Jurkat, Clone E6-1 (cell line): ENCODE measurements around the gene FGF3. TPM values are rescaled to one million over a fixed set of nuclear protein-coding genes. Genes with fewer than 3 reads are reported as not detected.

Experiments
- DNase-seq: peaks from one replicate; pipeline ENCODE4 v3.0.0-alpha.2; 2011; ENCODE audit warnings: low read depth, low spot score
- H3K4me3 ChIP-seq: 2 replicates; pipeline ENCODE4 v1.5.1; 2011; ENCODE audit warnings: mild to moderate bottlenecking, low read length, control low read depth, moderate library complexity
- polyA plus RNA-seq: library from polyadenylated mRNA; unstranded; fragments of >200 nt; gene quantifications from one replicate; pipeline ENCODE4 v1.2.1, GENCODE V29; 2012; ENCODE audit warnings: missing spikeins; ENCODE audit not compliant: insufficient read length, insufficient read depth

The FGF3 gene
- not detected for polyA plus RNA-seq

DNA sequence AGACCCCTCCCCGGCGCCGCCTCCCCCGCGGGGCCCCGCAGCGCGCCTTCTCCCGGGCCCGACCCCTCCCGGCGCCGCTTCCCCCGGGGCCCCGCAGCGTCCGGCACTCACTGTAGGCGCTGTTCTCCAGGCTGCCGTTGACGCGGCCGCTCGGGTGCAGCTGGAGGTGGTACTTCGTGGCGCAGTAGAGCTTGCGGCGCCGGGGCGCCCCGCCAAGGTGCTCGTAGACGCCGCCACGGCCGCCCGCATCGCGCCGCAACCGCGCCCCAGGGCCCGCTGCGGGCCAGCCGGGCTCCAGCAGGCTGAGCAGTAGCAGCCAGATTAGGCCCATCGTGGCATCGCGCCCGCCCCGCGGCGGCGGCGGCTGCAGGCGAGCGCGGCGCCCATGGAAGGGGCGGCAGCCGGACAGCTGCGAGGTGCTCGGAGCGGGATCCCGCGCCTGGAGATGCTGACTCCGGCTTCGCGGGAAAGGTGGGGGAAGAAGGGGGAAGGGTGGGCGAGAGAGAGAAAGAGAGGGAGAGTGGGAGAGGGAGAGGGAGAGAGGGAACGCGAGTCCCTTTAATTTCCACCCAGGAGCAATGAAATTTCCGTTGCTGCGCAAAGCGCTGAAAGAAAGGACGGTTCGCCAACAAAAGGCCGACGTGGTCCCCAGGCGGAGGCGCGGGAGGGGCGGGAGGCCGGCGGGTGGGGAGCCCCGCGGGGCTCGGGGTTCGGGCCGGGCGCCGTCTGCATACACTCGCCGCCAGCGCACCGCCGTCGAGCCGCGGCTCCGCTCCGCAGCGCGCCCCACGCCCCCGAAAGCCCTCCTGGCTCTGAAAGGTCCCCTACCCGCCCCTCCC, at the start of gene FGF3:
Gene FGF3, minus strand, starts transcription at position 814 of the 839 bp plus-strand sequence. Its CDS starts 483 bp downstream, at position 331.
- DNase-seq = no peak
- no peak within 1 kb of the TSS for H3K4me3 ChIP-seq

DNA sequence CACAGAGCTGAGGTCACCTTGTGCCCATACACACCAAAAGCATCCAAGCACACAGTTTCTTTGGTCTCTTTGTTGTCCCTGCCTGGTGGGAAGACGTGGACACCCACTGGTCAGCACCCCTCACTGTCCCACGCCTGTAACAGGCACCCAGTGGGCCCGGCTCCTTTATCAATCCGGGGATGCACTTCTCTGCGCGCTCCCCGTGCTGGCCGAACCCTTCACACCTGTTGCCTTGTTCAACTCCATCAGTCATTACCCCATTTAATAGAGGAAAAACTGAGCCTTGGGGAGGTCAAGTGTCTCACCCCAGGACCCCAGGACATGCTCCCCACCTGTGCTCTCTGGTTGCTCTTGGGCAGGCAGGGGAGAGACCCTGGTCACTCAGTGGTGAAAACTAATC, 49.7 kb upstream of the FGF3 start:
- no peak overlapping the region for H3K4me3 ChIP-seq
- no peak for DNase-seq

DNA sequence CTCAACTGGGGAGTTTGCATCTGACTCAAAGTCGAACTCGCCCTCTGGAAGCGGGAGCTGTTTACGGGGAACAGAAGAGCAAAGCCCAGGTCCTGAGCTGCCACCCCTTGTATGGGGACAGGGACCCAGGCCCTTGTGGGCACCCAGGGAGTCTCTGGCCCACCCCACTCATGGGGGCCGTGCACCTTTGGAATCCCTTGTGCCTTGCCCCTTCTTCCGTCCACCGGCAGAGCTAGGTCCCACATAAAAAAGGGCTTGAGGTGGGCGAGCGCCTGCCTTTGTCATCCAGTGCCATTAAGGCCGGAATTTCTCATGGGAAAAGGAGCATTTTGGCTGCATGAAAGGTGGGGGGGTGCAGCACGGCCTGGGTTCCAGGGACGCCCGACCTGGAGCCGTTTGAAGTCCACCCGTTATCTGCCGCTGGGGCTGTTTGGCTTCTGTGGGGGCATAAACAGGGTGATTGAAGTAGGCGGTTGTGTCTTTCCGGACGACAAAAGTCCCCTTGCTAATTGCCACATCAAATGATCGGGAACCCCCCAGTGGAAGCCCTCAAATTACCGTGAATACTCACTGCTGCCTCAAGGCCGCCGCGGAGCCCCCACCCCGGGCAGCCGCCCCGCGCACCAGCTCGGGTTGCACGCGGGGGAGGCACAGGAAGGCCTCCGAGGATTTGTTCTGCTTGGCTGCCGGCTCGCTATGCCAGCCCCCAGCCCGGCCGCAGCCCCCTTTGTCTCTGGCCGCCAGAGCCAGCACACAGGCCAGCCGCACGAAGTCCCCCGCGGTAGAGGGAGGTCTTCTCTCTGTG, 49.0 kb upstream of the FGF3 start:
- DNase-seq = no peak
- no peak overlapping the region for H3K4me3 ChIP-seq

GRCh38 chr11:69867076-69868005, 48.1 kb upstream of the FGF3 start:
- DNase-seq = no peak
- H3K4me3 ChIP-seq = no peak overlapping the region

GRCh38 chr11:69866648-69867047, 47.4 kb upstream of the FGF3 start:
- no peak overlapping the region for H3K4me3 ChIP-seq
- DNase-seq = no peak

DNA sequence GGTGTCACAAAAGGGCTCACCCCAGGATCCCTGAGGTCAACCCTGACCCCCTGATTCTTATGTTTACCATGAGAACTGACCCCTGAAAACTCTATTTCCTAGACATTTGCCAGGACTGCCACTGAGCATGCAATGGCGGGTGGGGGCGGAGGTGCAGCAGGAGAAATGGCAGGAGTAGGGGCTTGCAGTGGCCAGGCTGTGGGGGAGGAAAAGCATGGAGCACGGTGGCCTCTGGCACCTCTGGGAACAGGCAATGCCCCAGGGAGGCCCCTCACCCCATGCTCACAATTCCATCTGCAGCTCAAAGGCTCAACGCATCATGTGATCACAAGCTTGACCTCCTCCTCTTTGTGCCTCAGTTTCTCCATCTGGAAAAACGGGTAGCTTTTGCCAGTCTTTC, 46.5 kb upstream of the FGF3 start:
- H3K4me3 ChIP-seq = no peak overlapping the region
- DNase-seq = no peak

DNA sequence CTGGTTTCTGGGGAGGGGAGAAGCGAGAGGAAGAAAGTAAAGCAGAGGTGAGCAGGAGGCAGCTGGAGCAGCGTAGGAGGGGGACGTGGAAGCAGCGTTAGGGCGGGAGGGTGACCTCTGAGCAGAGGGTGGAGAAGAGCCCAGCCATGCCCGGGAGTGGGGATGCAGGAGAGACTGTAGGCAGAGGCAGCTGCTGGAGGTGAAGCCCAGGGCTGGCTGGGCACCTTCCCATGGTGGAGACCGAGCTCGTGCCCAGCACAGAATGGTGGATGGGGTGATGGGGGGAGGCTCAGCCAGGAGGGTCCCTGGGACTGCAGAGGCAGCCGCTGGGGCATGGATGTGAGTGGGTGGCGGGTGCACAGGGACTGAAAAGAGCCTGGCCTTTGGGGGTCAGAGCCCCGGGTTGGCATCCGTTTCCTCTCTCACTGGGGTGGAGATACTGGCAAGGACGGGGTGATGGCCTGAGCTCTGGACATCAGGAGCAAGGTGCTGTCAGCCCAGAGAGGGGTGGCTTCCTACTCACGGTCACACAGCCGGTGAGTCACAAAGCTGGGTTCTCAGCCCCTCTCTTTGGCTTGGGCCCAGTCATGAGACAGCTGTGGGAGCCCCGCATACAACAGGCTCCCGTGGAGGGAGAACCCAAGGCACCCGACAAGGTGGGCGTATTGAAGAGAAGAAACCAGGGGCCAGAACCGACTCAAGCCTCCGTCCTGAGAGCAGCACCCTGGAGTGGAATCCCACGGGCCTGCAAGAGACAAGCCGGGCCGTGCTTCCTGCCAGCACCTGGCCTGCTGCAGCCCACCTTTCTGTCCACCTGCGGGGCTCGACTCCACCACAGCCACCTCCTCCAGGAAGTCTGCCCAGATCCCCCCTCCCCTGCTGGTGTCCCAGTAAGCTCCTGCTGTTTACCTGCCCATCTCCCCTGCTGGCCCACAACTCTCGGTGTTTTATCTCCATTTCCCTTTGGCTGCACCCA, 45.8 kb upstream of the FGF3 start:
- no peak for DNase-seq
- H3K4me3 ChIP-seq = no peak overlapping the region

DNA sequence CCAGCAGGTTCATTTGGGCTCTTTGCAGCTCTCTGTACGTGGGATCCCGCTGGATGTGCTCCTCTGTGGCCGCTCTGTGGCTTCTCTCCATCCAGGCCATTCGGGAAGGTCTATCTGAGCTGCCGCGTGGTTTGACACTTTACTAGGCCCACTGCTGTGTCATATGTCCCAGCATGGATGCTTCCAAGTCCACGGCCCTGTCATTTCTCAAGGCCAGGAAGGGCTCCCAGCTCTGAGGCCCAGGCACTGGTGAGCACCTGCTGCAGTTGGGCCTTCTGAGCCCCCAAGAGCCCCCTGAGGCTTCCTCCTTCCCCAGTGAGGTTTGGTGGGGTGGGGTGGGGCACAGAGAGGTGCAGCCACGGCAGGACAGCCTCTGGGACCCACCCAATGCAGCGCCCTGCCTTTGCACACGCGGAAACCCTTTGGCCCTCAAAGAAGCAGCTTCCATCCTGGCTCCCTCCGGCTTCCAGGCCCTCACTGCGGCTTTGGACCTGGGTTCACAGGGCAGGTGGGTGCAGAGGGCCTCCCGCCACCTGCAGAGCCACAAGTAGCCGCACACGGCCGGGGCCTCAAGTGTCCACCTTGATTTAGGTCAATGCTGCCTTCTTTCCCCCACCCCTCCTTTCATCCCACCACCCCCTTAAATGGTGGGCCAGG, 44.5 kb upstream of the FGF3 start:
- no peak overlapping the region for H3K4me3 ChIP-seq

GRCh38 chr11:69862797-69863543, 43.8 kb upstream of the FGF3 start:
- no peak overlapping the region for H3K4me3 ChIP-seq
- DNase-seq = no peak

More for the DNA sequence above, 44.5 kb upstream of the FGF3 start:
- DNase-seq = no peak

DNA sequence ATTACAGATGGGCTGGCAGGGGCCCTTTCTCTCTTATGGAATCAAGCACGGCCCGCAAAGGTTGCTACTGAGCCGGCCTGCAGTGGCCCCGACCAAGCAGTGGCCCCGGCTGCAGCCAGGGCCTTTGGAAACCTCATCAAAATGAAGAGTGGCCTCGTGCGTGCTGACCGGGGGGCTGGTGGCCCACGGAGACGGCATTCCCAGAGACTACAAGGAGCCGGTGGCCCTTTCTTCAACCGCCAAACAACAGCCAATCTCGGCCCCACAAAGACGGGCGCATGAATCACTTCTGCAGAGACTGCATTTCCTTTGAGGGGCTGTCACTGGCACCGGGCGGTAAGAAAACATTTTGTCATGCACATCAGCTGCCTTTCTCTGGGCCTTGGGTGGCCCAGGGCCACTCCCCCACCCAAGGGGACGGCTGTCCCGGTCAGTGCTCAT, 43.1 kb upstream of the FGF3 start:
- H3K4me3 ChIP-seq = no peak overlapping the region
- no peak for DNase-seq

- H3K4me3 ChIP-seq = no peak overlapping the region
- no peak for DNase-seq
These were observed 42.7 kb upstream of the FGF3 start for GRCh38 chr11:69861901-69862300.

GRCh38 chr11:69860796-69861445, 41.7 kb upstream of the FGF3 start:
- DNase-seq = no peak
- H3K4me3 ChIP-seq = no peak overlapping the region

- no peak for DNase-seq
- H3K4me3 ChIP-seq = no peak overlapping the region
These were observed 41.0 kb upstream of the FGF3 start for GRCh38 chr11:69860244-69860643.

DNA sequence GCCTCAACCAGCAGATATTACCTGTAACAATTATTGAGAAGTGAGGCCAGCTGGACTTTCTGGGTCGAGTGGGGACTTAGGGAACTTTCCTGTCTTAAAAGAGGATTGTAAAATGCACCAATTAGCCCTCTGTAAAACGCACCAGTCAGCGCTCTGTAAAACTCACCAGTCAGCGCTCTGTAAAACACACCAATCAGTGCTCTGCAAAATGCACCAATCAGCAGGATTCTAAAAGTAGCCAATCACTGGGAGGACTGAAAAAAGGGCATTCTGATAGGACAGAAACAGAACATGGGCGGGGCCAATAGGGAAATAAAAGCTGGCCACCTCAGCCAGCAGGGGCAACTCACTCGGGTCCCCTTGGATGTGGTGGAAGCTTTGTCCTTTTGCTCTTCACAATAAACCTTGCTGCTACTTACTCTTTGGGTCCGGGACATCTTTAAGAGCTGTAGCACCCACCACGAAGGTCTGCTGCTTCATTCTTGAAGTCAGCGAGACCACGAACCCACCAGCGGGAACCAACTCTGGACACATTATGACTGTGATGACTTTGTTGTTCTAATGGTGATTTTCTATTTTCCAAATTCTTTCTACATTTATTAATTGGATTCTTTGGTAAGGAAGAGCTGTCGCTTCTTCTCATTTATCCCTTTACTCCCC, 40.2 kb upstream of the FGF3 start:
- DNase-seq = no peak
- H3K4me3 ChIP-seq = no peak overlapping the region

DNA sequence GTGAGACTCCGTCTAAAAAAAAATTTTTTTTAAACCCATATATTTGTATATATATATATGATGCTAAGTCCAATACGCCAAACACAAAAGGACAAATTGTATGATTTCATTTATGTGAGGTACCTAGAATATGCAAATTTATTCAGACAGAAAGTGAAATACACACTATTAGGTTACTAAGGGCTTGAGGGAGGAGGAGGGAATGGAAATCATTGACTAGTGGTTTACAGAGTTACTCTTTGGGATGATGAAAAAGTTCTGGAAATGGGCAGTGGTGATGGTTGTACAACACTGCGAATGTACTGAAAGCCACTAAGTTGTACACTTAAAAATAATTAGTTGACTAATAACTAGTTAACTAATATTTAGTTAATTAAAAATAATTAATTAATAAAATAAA, 36.2 kb upstream of the FGF3 start:
- no peak for DNase-seq
- H3K4me3 ChIP-seq = no peak overlapping the region

DNA sequence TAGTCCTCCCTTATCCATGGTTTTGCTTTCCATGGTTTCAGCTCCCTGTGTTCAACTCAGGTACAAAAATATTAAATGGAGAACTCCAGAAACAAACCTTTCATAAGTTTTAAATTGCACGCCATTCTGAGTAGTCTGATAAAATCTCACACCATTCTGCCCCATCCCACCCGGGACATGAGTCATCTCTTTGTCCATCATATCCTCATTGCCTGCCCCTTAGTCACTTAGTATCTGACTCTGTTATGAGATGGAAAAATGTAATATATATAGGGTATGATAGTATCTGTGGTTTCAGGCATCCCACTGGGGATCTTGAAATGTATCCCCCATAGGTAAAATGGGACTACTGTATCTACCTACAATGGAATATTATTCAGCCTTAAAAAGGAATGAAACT, 35.5 kb upstream of the FGF3 start:
- no peak for DNase-seq
- no peak overlapping the region for H3K4me3 ChIP-seq
